ENCODE data around the gene AP2A2. TPM values are rescaled to one million over a fixed set of nuclear protein-coding genes. Genes with fewer than 3 reads are reported as not detected.
A peak's percentile ranks its signal among the peaks of the same experiment; 100 is the strongest.

The AP2A2 gene
- polyA plus RNA-seq, 3 donors, result 5.7 to 61.0 (median 8.2) TPM

DNA sequence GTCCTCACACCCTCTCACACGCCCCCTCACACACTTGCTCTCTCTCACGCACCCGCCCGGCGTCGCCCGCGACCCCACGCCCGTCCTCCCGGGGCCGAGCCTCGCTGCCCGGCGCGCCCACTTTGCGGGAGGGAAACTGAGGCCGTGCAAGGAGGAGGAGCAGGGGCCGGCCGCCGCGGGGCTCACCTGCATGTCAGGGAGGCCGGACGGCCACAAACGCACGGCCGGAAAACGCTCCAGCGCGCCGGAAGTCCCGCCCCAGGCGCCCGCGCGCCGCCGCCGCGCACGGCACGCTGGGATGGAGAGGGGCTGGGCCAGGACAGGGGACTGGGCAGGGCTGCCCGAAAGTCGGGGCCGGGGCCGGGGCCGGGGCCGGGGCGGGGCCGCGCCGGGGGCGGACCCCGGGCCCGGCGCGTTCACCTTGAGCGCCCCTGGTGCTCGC lies 15.1 kb upstream of the AP2A2 start, which contains the start of gene CHID1:
TSS of gene CHID1 (minus strand) at position 222 of the 442 bp plus-strand sequence. CDS start 5,994 bp downstream, outside the sequence.
- Mint-ChIP-seq H3K4me3 (peak within 1 kb of the TSS; percentile 87 to 95), H3K4me1 (peaks cover 28% of the 10 kb centered on the region), H3K9me3 (peaks cover 0 to 2% (median 0%) of the 10 kb centered on the region in 7 donors), H3K36me3 (peaks cover 3 to 7% of the 10 kb centered on the region in 2 donors), H3K27me3 (ENCODE audit: low read depth in 3 of 3) (peaks cover 0 to 4% (median 1%) of the 10 kb centered on the region in 3 donors), H3K27ac (peak within 1 kb of the TSS; percentile 69 to 92 (median 83))
- Histone ChIP-seq H3K4me2 (replicated peaks; ENCODE audit: extremely low read depth, low read length, poor library complexity, severe bottlenecking) (peak within 1 kb of the TSS; percentile 85), H4K20me1 (ENCODE audit: insufficient read depth, low read length) (no peaks in the 10 kb centered on the region), H2AFZ (ENCODE audit: insufficient read depth, low read depth, low read length, poor library complexity, severe bottlenecking) (peak within 1 kb of the TSS; percentile 94), H3K36me3 (replicated peaks in 1 of 2; ENCODE audit: control insufficient read depth in 1 of 2, insufficient read depth in 2 of 2, low read length in 2 of 2) (no peaks in the 10 kb centered on the region), H3K4me3 (replicated peaks in 1 of 3; ENCODE audit: low read depth in 2 of 3, low read length in 3 of 3) (peak within 1 kb of the TSS; percentile 67 to 86 (median 86)), H3K79me2 (ENCODE audit: insufficient read depth, low read length) (peaks cover 16% of the 10 kb centered on the region), H3K4me1 (ENCODE audit: control insufficient read depth in 1 of 2, insufficient read depth in 2 of 2, low read length in 2 of 2) (peaks cover 15 to 31% of the 10 kb centered on the region in 2 donors), H3K9me3 (replicated peaks in 1 of 2; ENCODE audit: control insufficient read depth in 1 of 2, insufficient read depth in 1 of 2, low read length in 2 of 2) (no peaks in the 10 kb centered on the region), H3K27me3 (ENCODE audit: control insufficient read depth in 2 of 2, insufficient read depth in 2 of 2, low read length in 2 of 2) (no peaks in the 10 kb centered on the region), H3K27ac (ENCODE audit: low read depth in 1 of 2, low read length in 2 of 2) (peak within 1 kb of the TSS; percentile 58 to 78), H3K9ac (ENCODE audit: insufficient read depth, low read length, poor library complexity, severe bottlenecking) (peak within 1 kb of the TSS; percentile 85)
- intact Hi-C loops (cut with micrococcal nuclease), result no loop called here
- DNase-seq, result peak; percentile 55 to 60 (median 57)
- TF ChIP-seq, protein P1, sequence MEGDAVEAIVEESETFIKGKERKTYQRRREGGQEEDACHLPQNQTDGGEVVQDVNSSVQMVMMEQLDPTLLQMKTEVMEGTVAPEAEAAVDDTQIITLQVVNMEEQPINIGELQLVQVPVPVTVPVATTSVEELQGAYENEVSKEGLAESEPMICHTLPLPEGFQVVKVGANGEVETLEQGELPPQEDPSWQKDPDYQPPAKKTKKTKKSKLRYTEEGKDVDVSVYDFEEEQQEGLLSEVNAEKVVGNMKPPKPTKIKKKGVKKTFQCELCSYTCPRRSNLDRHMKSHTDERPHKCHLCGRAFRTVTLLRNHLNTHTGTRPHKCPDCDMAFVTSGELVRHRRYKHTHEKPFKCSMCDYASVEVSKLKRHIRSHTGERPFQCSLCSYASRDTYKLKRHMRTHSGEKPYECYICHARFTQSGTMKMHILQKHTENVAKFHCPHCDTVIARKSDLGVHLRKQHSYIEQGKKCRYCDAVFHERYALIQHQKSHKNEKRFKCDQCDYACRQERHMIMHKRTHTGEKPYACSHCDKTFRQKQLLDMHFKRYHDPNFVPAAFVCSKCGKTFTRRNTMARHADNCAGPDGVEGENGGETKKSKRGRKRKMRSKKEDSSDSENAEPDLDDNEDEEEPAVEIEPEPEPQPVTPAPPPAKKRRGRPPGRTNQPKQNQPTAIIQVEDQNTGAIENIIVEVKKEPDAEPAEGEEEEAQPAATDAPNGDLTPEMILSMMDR (IDR thresholded peaks at IDR 0.05), result no peak
- WGBS (ENCODE audit: insufficient coverage), result under 1% methylated on average over 59 of the region's 59 CpGs

DNA sequence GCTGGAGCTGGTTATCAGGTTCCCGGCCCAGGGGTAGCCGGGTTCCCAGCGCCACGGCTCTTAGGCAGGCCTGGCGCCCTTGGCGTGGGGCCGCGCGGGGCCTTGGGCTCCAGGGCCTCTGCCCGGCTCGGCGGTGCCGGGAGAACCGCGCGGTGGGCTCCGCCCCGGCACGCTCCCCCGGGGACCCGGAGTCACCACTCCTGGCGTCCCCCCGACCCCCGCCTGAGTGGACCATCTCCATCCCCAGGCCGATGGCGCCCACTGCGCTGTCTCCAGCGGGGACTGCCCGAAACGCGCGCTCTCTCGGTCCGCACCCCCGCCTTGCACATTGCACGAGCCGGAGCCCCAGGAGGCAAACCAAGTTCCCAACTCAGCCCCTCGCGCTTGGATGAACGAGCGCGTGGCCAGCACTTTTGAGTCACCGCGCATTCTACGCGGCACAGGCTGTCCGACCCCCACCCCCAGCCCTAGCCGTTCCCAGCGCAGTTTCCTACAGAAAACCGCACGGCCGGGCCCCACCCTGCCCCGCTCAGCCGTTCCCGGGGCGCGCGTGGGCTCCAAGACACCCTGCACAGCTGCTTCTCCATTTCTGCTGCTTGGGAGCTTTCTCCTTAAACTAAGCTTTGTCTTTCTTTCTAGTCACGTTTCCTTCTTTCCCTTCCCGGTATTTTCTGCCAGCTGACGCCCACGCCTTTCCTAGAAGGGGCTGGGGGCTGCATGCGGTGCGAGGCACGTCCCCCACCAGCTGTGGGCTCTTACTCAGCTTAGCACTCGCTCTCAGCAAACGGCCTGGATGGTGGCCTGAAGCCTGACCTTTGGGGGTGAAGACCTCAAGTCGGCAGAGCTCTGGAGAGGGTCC lies 14.4 kb upstream of the AP2A2 start:
- peak overlapping the region; percentile 58 to 78 for H3K27ac ChIP-seq (ENCODE audit: low read depth in 1 of 2, low read length in 2 of 2)
- intact Hi-C loops (cut with micrococcal nuclease), result no loop called here

More for the DNA sequence above, 14.4 kb upstream of the AP2A2 start:
- TF ChIP-seq, protein P1 (IDR thresholded peaks at IDR 0.05), result no peak
- Histone ChIP-seq H3K27me3 (ENCODE audit: control insufficient read depth in 2 of 2, insufficient read depth in 2 of 2, low read length in 2 of 2) (no peaks in the 10 kb centered on the region), H3K4me1 (ENCODE audit: control insufficient read depth in 1 of 2, insufficient read depth in 2 of 2, low read length in 2 of 2) (peaks cover 15 to 37% of the 10 kb centered on the region in 2 donors), H3K9me3 (replicated peaks in 1 of 2; ENCODE audit: control insufficient read depth in 1 of 2, insufficient read depth in 1 of 2, low read length in 2 of 2) (no peaks in the 10 kb centered on the region), H2AFZ (ENCODE audit: insufficient read depth, low read depth, low read length, poor library complexity, severe bottlenecking) (peak overlapping the region; percentile 86), H3K4me3 (replicated peaks in 1 of 3; ENCODE audit: low read depth in 2 of 3, low read length in 3 of 3) (peak overlapping the region; percentile 67 to 86 (median 69)), H3K79me2 (ENCODE audit: insufficient read depth, low read length) (peaks cover 16% of the 10 kb centered on the region), H3K4me2 (replicated peaks; ENCODE audit: extremely low read depth, low read length, poor library complexity, severe bottlenecking) (peak overlapping the region; percentile 85), H3K36me3 (replicated peaks in 1 of 2; ENCODE audit: control insufficient read depth in 1 of 2, insufficient read depth in 2 of 2, low read length in 2 of 2) (no peaks in the 10 kb centered on the region), H4K20me1 (ENCODE audit: insufficient read depth, low read length) (no peaks in the 10 kb centered on the region), H3K9ac (ENCODE audit: insufficient read depth, low read length, poor library complexity, severe bottlenecking) (peak overlapping the region; percentile 85)
- H3K9me3 Mint-ChIP-seq, result peaks cover 0 to 2% (median 0%) of the 10 kb centered on the region in 7 donors
- H3K36me3 Mint-ChIP-seq, result peaks cover 3 to 7% of the 10 kb centered on the region in 2 donors
- WGBS (ENCODE audit: insufficient coverage), result 1% methylated on average over 68 of the region's 68 CpGs
- H3K4me3 Mint-ChIP-seq, result peak overlapping the region; percentile 80 to 92
- peaks cover 0 to 4% (median 1%) of the 10 kb centered on the region in 3 donors for H3K27me3 Mint-ChIP-seq (ENCODE audit: low read depth in 3 of 3)
- peak; percentile 17 to 45 (median 35) for DNase-seq
- H3K27ac Mint-ChIP-seq, result peak overlapping the region; percentile 69 to 92 (median 83)
- H3K4me1 Mint-ChIP-seq, result peaks cover 33% of the 10 kb centered on the region

Measured in CD14-positive monocyte (primary cell).